Ectodermal cell (in vitro differentiated cells): ENCODE measurements around the gene SH3RF1.

ENCODE experiments used
- H3K27ac ChIP-seq: 2 replicates; pipeline ENCODE4 v1.7.0; 2013; ENCODE audit warnings: mild to moderate bottlenecking, low read depth, low read length; ENCODE audit not compliant: insufficient read depth, poor library complexity, severe bottlenecking
- H3K27me3 ChIP-seq: 2 replicates; pipeline ENCODE4 v1.7.0; 2013; ENCODE audit warnings: mild to moderate bottlenecking, low read length; ENCODE audit not compliant: insufficient read depth, control insufficient read depth, poor library complexity, severe bottlenecking
- H3K36me3 ChIP-seq: one replicate; pipeline ENCODE4 v1.7.0; 2013; ENCODE audit warnings: low read length; ENCODE audit not compliant: control insufficient read depth, insufficient read depth
- H3K4me1 ChIP-seq: one replicate; pipeline ENCODE4 v1.7.0; 2013; ENCODE audit warnings: low read length; ENCODE audit not compliant: control insufficient read depth, insufficient read depth
- H3K4me3 ChIP-seq: 2 replicates; pipeline ENCODE4 v1.7.0; 2013; ENCODE audit warnings: low read depth, low read length, control low read depth; ENCODE audit not compliant: insufficient read depth
- H3K9me3 ChIP-seq: 2 replicates; pipeline ENCODE4 v1.7.0; 2013; ENCODE audit warnings: mild to moderate bottlenecking, low read length, moderate library complexity; ENCODE audit not compliant: control insufficient read depth
- WGBS, 2 experiments: methylation state at CpG; one replicate each; pipeline ENCODE4 v1.1.7; 2013; ENCODE audit warnings: missing lambda C conversion rate in 2 of 2; 5-methylcytosine and 5-hydroxymethylcytosine counted together

The SH3RF1 gene

GRCh38 chr4:169229571-169230028 is 41.2 kb downstream of the SH3RF1 start:
- no peak overlapping the region for H3K27ac ChIP-seq
- H3K27me3 ChIP-seq: no peaks in the 10 kb centered on the region
- no peak overlapping the region for H3K4me3 ChIP-seq
- WGBS, 2 experiments: 88 to 92% methylated on average over 5 of the region's 6 CpGs
- H3K9me3 ChIP-seq: no peaks in the 10 kb centered on the region
- peaks cover 3% of the 10 kb centered on the region for H3K36me3 ChIP-seq
- no peaks in the 10 kb centered on the region for H3K4me1 ChIP-seq

GRCh38 chr4:169228076-169228475 is 42.7 kb downstream of the SH3RF1 start:
- Histone ChIP-seq H3K27ac (no peak overlapping the region), H3K4me1 (no peaks in the 10 kb centered on the region), H3K9me3 (no peaks in the 10 kb centered on the region), H3K36me3 (peaks cover 3% of the 10 kb centered on the region), H3K27me3 (no peaks in the 10 kb centered on the region), H3K4me3 (no peak overlapping the region)
- 94 to 100% methylated on average over 1 of the region's 1 CpG for WGBS, 2 experiments

GRCh38 chr4:169226565-169226964 is 44.2 kb downstream of the SH3RF1 start:
- no peaks in the 10 kb centered on the region for H3K9me3 ChIP-seq
- no peak overlapping the region for H3K4me3 ChIP-seq
- peaks cover 3% of the 10 kb centered on the region for H3K36me3 ChIP-seq
- H3K4me1 ChIP-seq: no peaks in the 10 kb centered on the region
- no peak overlapping the region for H3K27ac ChIP-seq
- no peaks in the 10 kb centered on the region for H3K27me3 ChIP-seq

- peaks cover 3% of the 10 kb centered on the region for H3K36me3 ChIP-seq
- 60 to 70% methylated on average over 2 of the region's 2 CpGs for WGBS, 2 experiments
- no peaks in the 10 kb centered on the region for H3K27me3 ChIP-seq
- H3K27ac ChIP-seq: no peak overlapping the region
- H3K4me3 ChIP-seq: no peak overlapping the region
- no peaks in the 10 kb centered on the region for H3K4me1 ChIP-seq
- no peaks in the 10 kb centered on the region for H3K9me3 ChIP-seq
Observed at GRCh38 chr4:169225812-169226211, 44.9 kb downstream of the SH3RF1 start.

GRCh38 chr4:169225058-169225751 is 45.6 kb downstream of the SH3RF1 start:
- Histone ChIP-seq H3K4me1 (no peaks in the 10 kb centered on the region), H3K36me3 (peaks cover 3% of the 10 kb centered on the region), H3K4me3 (no peak overlapping the region), H3K27me3 (no peaks in the 10 kb centered on the region), H3K9me3 (no peaks in the 10 kb centered on the region), H3K27ac (no peak overlapping the region)
- 93 to 98% methylated on average over 4 of the region's 4 CpGs for WGBS, 2 experiments

- Histone ChIP-seq H3K27ac (no peak overlapping the region), H3K4me1 (peaks cover 6% of the 10 kb centered on the region), H3K27me3 (no peaks in the 10 kb centered on the region), H3K36me3 (peaks cover 3% of the 10 kb centered on the region), H3K9me3 (no peaks in the 10 kb centered on the region), H3K4me3 (no peak overlapping the region)
- 95 to 96% methylated on average over 6 of the region's 6 CpGs for WGBS, 2 experiments
Observed at GRCh38 chr4:169222761-169223160, 48.0 kb downstream of the SH3RF1 start.

GRCh38 chr4:169221662-169222061 is 49.1 kb downstream of the SH3RF1 start:
- Histone ChIP-seq H3K27ac (no peak overlapping the region), H3K36me3 (peaks cover 2% of the 10 kb centered on the region), H3K9me3 (no peaks in the 10 kb centered on the region), H3K27me3 (no peaks in the 10 kb centered on the region), H3K4me3 (no peak overlapping the region), H3K4me1 (peaks cover 6% of the 10 kb centered on the region)
- 94 to 97% methylated on average over 1 to 2 of the region's 3 CpGs for WGBS, 2 experiments

GRCh38 chr4:169220854-169221411 is 49.8 kb downstream of the SH3RF1 start:
- peaks cover 6% of the 10 kb centered on the region for H3K4me1 ChIP-seq
- no peak overlapping the region for H3K27ac ChIP-seq
- 84 to 88% methylated on average over 6 to 7 of the region's 7 CpGs for WGBS, 2 experiments
- no peaks in the 10 kb centered on the region for H3K27me3 ChIP-seq
- H3K4me3 ChIP-seq: no peak overlapping the region
- peaks cover 5% of the 10 kb centered on the region for H3K36me3 ChIP-seq
- H3K9me3 ChIP-seq: no peaks in the 10 kb centered on the region

- WGBS, 2 experiments: 83 to 94% methylated on average over 1 to 2 of the region's 3 CpGs
- Histone ChIP-seq H3K36me3 (peaks cover 5% of the 10 kb centered on the region), H3K27ac (no peak overlapping the region), H3K4me3 (no peak overlapping the region), H3K9me3 (no peaks in the 10 kb centered on the region), H3K27me3 (no peaks in the 10 kb centered on the region), H3K4me1 (peaks cover 6% of the 10 kb centered on the region)
Observed at GRCh38 chr4:169220447-169220846, 50.3 kb downstream of the SH3RF1 start.

GRCh38 chr4:169219440-169219839 is 51.3 kb downstream of the SH3RF1 start:
- H3K27me3 ChIP-seq: no peaks in the 10 kb centered on the region
- H3K4me3 ChIP-seq: no peak overlapping the region
- peaks cover 5% of the 10 kb centered on the region for H3K36me3 ChIP-seq
- H3K4me1 ChIP-seq: peaks cover 6% of the 10 kb centered on the region
- H3K27ac ChIP-seq: no peak overlapping the region
- 100% methylated on average over 2 of the region's 2 CpGs for WGBS, 2 experiments
- H3K9me3 ChIP-seq: peaks cover 3% of the 10 kb centered on the region
